Fibroblast of upper back skin (primary cell): ENCODE data around the gene PLCXD1.
"Not testable (repeated sequence)": the region's sequence is repeated elsewhere in the genome, so short reads cannot be mapped to it uniquely, and the experiment has no call there.

Experiments used
- DNase-seq: peaks from one replicate; pipeline ENCODE4 v3.0.0-alpha.2; 2013

Gene PLCXD1

DNA sequence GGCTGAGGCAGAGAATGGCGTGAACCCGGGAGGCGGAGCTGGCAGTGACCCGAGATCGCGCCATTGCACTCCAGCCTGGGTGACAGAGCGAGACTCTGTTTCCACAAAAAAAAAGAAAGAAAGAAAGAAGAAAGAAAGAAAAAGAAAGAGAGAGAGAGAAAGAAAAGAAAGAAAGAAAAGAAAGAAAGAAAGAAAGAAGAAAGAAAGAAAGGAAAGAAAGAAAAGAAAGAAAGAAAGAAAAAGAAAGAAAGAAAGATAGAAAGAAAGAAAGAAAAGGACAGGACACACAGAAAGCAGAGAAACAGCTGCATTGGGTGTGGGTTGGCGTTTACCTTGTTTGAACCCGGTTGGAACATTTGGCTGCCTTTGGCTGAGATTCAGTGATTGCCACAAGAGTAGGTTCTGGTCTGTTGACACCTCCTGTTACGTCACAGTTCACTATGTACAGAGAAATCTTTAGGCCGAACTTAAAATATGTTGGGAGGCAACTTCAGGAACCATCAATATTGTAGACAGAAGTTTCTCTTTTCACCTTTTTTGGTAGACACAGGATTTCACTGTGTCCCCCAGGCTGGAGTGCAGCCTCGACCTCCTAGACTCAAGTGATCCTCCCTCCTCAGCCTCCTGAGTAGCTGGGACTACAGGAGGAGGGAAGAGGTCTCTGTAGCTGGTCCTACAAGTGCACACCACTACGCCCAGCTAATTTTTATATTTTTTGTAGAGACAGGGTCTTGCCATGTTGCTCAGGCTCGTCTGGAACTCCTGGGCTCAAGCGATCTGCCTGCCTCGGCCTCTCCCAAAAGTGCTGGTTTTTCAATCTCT lies 16.3 kb upstream of the PLCXD1 start:
- DNase-seq = no peak

DNA sequence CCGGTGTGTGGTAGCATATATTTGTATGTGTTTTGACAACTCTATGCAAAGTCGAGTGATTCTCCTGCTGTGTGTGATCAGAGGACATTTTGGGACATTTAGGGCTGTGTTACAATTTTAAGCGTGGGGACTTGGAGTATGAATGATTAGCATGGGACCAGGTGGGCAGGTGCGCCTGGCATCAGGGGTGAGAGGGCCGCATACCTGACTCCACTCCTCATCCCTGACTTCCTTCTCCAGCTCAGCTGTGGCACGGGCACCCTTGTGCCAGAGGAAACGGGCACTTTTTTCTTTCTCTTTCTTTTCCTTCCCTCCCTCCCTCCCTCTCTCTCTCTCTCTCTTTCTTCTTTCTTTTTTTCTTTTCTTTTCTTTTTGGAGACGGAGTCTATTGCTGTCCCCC lies 15.7 kb upstream of the PLCXD1 start:
- no peak for DNase-seq

DNA sequence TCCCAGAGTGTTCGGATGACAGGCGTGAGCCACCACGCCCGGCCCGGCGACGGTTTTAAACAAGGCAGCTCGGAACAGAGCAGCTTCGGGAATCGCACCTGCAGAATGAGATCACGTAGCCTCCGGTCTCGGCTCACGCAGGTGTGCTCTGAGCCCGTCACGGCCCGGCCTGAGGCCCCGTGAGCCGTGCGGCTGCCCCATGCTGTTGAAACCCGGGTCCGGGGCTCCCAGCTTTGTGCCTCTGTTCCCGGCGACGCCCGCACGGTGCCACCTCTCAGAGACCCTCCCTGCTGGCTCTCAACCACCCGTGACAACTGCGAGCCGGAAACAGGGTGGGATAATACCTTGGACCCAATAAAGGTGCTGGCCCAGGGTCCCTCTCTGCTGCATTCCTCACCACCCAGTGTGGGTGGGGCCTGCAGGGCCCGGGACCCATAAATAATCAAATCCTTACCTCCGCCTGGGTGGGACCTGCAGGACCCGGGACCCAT lies 13.4 kb upstream of the PLCXD1 start:
- no peak for DNase-seq

DNA sequence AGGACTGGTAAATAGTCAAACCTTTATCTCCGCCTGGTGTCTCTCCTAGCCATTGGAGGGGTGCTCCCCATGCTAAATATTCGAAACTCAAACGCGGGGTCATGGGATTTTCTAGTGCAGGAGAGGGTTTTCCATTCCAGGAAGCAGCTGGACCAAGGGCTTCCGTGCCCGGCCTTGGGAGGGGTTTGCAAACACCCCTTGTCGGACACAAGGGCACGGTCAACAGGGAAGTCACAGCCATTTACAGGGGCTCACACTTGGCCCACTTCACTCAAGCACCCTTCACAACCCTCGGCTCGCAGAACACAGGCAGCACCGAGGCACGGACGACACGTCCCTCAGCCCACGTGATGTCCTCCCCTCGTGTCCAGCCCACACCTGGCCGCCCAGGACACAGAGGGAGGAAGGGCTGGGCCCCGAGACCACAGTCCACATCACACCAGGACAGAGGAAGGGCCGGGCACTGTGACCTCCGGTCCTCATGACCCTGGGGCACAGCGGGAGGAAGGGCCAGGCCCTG lies 10.3 kb upstream of the PLCXD1 start:
- DNase-seq = no peak

DNA sequence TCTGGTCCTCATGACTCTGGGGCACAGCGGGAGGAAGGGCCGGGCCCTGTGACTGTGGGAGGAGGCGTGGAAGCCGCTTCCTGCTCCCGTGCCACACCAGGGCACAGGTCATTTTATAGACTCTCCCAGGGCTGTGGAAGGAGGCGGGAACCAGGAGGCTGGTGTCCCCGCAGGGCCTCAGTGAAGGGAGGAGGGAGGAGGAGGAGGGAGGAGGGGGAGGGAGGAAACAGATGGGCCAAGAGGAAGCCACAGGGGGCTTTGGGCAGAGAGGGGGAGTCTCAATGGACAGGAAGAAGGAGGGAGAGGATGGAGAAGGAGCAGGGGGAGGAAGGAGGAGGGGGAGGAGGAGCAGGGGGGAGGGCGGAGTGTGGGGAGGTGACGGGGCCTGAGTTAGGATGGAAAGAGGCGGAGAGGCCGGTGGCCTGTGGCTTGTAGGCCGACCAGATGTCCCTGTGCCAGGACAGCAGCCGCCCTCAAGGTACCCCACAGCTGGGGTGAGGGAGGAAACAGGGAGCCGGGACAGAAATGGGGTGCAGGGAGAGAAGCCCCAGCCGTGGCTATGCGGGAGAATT lies 6.2 kb upstream of the PLCXD1 start:
- peak; percentile 60 for DNase-seq

DNA sequence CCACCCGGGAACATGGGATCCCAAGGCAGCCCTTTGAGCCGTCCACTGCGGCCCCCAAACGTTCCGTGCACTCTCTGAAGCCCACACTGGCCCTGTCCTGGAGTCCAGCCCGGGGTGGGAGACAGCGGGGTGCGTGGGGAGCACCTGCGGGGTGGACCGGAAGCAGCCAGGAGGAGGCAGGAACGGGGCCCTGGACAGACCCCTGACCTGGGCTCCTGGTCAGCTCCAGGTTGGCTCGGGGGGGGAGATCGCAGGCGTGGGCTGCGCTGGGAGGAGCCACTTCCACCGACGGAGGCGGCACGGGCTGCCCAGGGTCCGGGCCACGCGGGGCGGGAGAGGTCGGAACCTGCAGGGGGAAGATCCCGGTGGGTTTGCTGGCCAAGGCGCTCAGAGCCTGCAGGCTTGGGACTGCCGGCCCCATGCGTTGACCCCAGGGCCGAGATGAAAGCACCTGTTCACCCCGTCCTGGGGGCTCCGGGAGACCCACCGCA lies 5.7 kb upstream of the PLCXD1 start:
- DNase-seq = no peak

DNA sequence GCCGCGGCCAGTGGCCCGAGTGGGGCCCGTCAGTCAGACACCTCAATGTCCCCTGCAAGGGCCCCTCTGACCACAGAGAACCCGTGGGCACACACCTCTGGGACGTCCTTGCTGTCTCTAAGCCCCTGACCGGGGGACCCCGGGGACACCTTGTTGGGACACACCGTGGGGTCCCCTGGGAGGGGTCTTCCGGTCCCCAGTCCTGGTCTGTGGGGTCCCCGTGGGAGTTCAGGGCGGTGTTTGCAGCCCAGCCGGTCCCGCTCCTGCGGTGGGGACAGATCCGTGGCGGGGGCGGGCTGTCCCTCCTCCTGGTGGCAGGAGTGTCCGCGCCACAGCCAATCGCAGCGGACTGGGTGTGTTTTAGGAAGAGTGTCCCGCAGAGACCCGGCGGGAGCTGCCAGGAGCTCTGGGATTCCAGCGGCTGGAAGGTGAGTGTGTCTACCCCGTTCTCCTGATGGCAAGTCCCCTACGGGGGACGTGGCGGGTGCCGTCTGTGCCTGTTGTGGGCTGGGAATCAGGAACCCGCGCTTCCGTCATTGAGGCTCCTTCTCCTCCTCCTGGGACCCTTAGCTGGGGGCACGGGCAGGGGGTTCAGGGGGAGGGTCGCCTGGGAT lies 5.1 kb upstream of the PLCXD1 start:
- DNase-seq = peak; percentile 58

DNA sequence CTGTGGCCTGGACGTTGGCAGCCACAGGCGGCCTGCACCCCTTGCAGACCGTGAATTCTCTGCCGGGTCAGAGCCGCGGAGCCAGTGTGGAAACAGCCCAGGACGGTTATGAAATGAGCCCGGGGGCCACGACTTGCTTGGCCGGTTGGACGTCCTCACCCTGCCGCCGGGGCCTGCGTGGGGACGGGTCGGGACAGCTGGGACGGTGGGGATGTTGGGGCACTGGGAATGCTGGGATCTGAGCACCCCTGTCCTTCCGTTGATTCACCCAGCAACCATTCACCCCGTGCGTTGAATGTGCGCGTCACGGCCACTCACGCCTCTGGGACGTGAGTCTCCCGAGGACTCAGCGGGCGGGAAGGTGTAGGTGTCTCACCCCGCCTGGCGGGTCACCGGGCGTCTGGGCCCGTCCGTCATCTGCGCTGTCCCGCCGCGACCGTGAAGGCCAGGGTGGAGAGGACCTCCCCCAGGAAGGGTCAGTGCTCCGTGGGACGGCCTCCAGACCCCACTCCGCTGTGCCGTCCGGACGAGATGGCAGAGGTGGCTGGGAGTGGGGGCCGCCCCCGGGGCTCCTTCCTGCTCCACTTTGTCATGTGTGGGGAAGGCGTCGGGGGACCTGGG lies 4.5 kb upstream of the PLCXD1 start:
- DNase-seq = peak; percentile 50

DNA sequence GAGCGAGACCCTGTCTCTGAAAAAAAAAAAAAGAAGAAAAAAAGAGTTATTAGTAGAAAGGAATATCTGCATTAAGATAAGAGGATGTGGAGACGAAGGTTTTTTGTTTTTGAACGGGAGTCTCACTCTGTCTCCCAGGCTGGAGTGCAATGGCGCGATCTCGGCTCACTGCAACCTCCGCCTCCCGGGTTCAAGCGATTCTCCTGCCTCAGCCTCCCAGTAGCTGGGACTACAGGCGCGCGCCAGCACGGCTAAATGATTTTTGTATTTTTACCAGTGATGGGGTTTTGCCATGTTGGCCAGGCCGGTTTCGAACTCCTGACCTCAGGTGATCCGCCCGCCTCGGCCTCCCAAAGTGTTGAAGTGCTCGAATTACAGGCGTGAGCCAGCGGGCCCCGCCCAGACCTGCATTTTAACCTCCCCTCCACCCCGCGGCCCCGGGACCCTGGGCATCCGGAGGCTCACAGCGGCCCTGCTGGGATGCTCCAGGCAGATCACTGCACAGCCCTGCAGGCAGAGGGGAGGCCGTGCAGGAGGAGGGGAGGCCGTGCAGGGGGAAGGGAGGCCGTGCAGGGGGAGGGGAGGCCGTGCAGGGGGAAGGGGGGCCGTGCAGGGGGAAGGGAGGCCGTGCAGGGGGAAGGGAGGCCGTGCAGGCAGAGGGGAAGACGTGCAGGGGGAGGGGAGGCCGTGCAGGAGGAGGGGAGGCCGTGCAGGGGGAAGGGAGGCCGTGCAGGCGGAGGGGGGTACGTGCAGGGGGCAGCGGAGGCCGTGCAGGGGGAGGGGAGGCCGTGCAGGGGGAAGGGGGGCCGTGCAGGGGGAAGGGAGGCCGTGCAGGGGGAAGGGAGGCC lies 1.2 kb upstream of the PLCXD1 start:
- DNase-seq = peak; percentile 30

DNA sequence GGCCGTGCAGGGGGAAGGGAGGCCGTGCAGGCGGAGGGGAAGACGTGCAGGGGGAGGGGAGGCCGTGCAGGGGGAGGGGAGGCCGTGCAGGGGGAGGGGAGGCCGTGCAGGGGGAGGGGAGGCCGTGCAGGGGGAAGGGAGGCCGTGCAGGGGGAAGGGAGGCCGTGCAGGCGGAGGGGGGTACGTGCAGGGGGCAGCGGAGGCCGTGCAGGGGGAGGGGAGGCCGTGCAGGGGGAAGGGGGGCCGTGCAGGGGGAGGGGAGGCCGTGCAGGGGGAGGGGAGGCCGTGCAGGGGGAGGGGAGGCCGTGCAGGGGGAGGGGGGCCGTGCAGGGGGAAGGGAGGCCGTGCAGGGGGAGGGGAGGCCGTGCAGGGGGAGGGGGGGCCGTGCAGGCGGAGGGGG lies 459 bp upstream of the PLCXD1 start:
- not testable (repeated sequence) for DNase-seq

DNA sequence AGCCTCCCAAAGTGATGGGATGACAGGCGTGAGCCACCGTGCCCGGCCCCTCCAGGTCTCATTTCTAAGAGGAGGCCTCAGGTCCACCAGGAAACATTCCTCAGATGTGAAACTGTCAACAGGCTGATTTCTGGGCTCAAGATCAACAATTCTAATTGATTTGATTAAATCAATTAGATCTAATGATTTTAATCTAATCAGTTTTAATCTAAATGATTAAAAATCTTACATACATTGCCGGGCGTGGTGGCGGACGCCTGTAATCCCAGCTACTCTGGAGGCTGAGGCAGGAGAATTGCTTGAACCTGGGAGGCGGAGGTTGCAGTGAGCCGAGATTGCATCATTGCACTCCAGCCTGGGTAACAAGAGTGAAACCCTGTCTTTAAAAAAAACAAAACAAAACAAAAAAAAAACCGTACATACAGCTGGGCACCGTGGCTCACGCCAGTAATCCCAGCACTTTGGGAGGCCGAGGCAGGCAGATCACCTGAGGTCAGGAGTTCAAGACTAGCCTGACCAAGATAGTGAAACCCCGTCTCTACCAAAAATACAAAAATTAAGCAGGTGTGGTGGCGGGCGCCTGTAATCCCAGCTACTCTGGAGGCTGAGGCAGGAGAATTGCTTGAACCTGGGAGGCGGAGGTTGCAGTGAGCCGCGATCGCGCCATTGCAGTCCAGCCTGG lies 960 bp downstream of the PLCXD1 start:
- DNase-seq = not testable (repeated sequence)

DNA sequence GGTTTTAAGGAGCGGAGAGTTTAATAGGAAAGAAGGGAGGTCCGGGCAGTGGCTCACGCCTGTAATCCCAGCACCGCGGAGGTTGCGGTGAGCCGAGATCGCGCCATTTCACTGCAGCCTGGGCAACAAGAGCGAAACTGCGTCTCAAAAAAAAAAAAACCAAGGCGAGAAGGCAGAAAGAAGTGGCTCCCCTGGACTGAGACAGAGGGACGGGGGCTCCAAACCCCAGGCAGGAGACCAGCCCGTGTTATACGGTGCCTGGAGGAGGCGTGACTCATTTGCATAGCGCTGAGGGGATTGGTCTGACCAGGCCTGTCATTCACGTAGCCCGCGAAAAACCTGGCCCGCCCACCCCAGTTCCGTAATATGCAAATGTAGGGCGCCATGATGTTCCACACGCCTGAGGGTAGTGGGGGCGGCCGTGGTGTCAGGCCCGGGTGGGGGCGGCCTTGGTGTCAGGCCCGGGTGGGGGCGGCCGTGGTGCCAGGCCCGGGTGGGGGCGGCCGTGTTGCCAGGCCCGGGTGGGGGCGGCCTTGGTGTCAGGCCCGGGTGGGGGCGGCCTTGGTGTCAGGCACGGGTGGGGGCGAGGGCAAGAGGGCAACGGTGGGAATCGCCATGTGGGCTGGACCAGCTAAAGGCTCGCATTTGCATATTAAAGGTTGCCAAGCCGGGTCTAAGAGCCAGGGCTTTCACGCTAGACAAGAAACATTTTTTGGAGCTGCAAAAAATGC lies 2.1 kb downstream of the PLCXD1 start:
- DNase-seq = peak; percentile 86

DNA sequence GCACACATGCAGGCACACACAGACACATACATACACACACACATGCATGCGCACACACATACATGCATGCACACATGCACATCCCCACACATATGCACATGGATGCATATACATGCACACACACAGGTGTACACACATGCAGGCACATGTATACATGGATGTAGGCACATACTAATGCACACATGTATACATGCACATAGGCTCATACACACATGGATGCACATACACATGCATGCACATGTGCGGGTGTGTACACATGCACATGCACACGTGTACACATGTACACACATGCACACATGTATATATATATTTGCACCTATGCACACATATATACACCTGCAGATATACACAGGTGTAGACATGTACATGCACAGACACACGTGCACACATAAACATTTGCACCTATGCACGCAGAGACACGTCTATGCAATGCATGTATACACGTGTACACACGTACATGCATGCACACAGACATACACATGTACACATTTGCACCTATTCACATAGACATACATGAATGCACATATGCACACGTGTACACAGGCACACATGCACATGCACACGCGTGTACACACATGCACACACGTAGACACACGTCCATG lies 4.0 kb downstream of the PLCXD1 start:
- no peak for DNase-seq

DNA sequence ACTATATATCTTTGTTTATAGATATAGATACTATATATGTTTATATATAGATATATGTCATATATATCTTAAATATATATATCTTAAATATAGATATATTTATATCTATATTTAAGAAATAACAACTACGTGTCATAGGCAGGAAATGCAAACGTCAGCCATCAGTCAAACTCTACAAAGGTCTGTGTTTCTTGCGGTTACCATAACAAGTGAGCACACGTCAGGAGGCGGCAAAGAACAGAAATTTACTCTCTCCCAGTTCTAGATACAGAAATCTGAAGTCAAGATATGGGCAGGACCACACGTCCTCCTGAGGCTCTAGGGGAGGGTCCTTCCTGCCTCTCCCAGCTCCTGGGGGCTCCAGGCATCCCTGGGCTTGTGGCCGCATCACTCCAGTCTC lies 6.5 kb downstream of the PLCXD1 start:
- DNase-seq = no peak

DNA sequence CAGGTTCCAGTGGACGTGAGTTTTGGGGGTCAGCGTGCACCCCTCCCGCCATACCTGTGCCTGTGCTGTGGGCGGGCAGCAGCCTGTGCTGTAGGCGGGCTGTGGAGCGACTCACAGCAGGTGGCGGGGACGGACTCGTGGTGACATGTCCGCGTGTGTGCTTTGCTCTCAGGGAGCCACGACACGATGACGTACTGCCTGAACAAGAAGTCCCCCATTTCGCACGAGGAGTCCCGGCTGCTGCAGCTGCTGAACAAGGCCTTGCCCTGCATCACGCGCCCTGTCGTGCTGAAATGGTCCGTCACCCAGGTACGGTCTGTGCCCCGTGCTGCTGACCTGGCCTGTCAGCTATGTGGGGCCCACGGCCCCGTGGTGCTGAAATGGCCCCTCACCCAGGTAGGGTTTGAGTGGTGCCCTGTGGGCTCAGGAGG lies 7.4 kb downstream of the PLCXD1 start:
- DNase-seq = no peak

DNA sequence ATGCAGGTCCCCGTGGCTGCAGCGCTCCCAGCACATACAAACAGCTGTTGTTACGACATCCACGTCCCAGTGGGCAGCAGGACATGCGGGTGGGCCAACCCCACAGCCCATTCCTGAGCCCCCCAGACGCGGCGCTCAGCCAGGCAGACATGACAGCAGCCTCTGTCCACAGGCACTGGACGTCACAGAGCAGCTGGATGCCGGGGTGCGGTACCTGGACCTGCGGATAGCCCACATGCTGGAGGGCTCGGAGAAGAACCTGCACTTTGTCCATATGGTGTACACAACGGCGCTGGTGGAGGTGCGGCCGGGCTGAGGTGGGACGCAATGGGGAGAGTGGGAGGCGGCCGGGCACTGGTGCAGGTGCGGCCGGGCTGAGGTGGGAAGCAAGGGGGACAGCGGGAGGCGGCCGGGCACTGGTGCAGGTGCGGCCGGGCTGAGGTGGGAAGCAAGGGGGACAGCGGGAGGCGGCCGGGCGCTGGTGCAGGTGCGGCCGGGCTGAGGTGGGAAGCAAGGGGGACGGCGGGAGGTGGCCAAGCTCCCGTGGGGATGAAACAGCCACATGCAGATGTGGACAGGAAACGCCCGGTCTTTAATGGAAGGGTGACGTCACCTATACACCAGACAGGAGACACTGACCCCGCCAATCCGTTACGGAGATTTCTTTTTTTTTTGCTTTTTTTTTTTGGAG lies 9.4 kb downstream of the PLCXD1 start:
- no peak for DNase-seq

DNA sequence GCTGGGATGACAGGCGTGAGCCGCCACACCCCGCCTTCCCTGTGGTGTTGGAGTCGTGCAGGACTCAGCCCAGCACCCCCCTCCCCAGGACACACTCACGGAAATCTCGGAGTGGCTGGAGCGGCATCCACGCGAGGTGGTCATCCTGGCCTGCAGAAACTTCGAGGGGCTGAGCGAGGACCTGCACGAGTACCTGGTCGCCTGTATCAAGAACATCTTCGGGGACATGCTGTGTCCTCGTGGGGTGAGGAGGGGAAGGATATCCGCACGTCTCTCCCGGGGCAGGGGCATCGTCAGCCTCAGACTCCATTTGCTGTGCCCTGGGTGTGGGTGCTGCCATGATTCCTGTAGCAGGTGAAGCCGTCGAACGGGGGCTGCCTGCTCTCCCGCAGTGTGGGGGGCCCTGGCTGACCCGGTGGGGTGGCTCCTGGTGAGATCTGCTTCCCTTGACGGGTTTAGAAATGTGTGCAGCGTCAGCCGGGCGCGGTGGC lies 10.3 kb downstream of the PLCXD1 start:
- no peak for DNase-seq

DNA sequence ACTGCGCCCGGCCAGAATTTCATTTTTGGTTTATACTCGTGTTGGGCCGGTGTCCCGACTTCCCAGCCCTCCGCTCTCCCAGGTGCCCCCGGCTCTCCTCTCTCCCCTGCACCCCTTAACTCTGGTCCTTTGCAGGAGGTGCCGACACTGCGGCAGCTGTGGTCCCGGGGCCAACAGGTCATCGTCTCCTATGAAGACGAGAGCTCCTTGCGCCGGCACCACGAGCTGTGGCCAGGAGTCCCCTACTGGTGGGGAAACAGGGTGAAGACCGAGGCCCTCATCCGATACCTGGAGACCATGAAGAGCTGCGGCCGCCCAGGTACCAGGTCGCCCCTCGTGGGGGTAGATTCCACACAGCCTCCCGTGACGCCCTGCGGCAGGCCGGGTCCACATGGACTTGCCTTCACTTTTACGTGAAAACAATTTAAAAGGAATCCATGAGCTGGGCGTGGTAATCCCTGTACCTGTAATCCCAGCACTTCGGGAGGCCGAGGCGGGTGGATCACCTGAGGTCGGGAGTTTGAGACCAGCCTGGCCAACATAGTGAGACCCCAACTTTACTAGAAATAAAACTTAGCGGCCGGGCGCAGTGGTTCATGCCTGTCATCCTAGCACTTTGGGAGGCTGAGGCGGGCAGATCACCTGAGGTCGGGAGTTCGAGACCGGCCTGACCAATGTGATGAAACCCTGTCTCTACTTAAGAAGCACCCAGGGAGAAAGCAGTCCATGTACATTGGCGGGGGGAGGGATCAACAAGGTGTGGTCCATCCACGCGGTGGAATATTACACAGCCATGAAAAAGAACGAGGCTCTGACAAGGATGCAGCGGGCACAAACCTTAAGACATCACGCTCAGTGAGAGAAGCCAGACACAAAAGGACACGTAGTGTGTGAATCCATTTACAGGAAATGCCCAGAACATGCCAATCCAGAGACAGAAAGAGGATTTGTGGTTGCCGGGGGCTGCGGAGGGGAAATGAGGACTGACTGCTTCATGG lies 12.0 kb downstream of the PLCXD1 start:
- DNase-seq = no peak
